ENCODE results near the gene PLGLB2. TPM values are rescaled to one million over a fixed set of nuclear protein-coding genes. Genes with fewer than 3 reads are reported as not detected.
"Not testable (repeated sequence)": the region's sequence is repeated elsewhere in the genome, so short reads cannot be mapped to it uniquely, and the experiment has no call there.

PLGLB2 gene
- 100 to 1,000 TPM; 293 to 562 (median 422) TPM for total RNA-seq
- long read RNA-seq, transcript PLGLB2-201 (4 exons, 1,173 nt) = major isoform, 231 of 260 reads
- long read RNA-seq, partial matches to known transcripts = 5 of 260 reads
- long read RNA-seq, other reads (novel, unspliced or antisense) = 17 of 260 reads

DNA sequence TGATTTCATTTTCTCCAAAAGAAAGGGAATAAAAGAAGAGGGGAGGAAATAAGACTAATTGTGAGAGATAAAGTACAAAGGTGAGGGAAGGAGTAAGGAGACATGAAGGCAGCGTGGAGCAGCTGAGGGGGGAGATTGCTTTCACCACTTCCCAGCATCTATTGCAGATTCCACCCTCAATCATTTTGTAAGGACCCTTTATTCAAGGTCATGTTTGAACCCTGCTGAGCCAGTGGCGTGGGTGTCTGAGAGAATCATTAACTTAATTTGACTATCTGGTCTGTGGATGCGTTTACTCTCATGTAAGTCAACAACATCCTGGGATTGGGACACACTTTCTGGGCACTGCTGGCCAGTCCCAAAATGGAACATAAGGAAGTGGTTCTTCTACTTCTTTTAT is at the start of gene PLGLB2:
PLGLB2 (plus strand) TSS at position 297 of the 400 bp plus-strand sequence; CDS start at position 364, 67 bp downstream.
- 22% methylated on average over 1 of the region's 3 CpGs for WGBS (ENCODE audit: insufficient coverage, low coverage, low lambda C conversion rate, missing lambda C conversion rate)
- peak; percentile 3 to 26 (median 14) for ATAC-seq
- intact Hi-C loops (cut with DNase I) = not testable (repeated sequence)

DNA sequence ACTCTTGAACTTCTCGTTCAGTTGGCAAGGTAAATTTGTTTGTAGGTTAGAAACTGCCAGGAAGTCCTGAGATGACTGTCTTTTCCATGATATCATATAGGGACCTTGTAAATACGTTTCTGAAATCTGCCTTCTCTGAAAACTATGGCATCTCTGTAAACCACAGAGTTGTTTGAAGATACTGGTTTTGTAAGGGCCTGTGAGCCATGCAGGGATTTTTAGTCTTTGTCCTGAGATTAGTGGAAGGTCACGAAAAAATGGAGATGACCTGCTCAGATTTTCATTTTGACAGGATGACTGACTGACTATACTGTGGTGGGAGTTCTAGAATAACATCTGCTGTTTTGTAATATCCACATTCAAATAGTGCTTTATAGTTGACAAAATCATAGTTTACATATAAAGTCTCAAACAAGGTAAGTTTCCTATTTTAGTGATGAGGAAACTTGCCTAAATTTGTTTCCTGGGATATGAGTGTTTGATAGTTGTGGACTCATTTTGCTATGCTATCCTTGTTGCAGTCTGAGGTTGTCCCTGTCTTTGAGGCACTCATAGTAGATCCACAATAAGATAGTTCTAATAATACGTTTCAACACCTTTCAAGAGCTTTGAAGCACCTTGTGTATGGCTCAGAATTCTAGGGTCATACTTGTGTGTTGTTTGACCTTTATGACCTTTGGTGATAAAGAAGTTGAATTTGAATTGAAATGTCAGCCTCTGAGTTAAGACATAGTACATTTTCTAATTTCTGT is 43.1 kb upstream of the PLGLB2 start:
- H3K4me3 ChIP-seq; H3K36me3 ChIP-seq; intact Hi-C loops (cut with DNase I); H3K27me3 ChIP-seq; H3K27ac ChIP-seq; ATAC-seq; H3K9me3 ChIP-seq; H3K4me1 ChIP-seq; DNase-seq: not testable (repeated sequence)
- 77% methylated on average over 2 of the region's 4 CpGs for WGBS (ENCODE audit: insufficient coverage, low coverage, low lambda C conversion rate, missing lambda C conversion rate)

More for the DNA sequence above, at the start of gene PLGLB2:
- Histone ChIP-seq H3K27ac (peak within 1 kb of the TSS in 2 of 3 donors; percentile 57 to 60), H3K4me3 (peak within 1 kb of the TSS in 2 of 3 donors; percentile 28 to 40)
- not testable (repeated sequence) for H3K27me3 ChIP-seq, H3K9me3 ChIP-seq, H3K4me1 ChIP-seq, H3K36me3 ChIP-seq
- DNase-seq = peak; percentile 25 to 64 (median 60)

DNA sequence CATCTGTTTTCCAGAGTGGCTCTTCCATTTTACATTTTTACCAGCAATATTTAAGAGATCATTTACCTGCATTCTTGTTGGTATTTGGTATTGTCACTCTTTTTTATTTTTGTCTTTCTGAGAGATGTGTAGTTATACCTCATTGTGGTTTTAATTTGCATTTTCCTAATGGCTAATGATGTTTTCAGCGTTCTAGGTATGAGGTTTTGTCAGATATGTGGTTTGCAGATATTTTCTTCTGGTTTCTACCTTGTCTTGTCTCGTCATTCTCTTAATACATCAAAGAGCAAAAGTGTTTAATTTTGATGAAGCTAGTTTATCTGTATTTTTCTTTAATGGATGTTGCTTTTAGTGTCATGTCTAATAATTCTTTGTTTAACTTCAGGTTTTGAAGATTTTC is 39.5 kb upstream of the PLGLB2 start:
- H3K36me3 ChIP-seq; H3K4me1 ChIP-seq; H3K9me3 ChIP-seq; H3K4me3 ChIP-seq; DNase-seq; H3K27ac ChIP-seq; ATAC-seq; H3K27me3 ChIP-seq; intact Hi-C loops (cut with DNase I): not testable (repeated sequence)
- 88% methylated on average over 2 of the region's 2 CpGs for WGBS (ENCODE audit: insufficient coverage, low coverage, low lambda C conversion rate, missing lambda C conversion rate)

DNA sequence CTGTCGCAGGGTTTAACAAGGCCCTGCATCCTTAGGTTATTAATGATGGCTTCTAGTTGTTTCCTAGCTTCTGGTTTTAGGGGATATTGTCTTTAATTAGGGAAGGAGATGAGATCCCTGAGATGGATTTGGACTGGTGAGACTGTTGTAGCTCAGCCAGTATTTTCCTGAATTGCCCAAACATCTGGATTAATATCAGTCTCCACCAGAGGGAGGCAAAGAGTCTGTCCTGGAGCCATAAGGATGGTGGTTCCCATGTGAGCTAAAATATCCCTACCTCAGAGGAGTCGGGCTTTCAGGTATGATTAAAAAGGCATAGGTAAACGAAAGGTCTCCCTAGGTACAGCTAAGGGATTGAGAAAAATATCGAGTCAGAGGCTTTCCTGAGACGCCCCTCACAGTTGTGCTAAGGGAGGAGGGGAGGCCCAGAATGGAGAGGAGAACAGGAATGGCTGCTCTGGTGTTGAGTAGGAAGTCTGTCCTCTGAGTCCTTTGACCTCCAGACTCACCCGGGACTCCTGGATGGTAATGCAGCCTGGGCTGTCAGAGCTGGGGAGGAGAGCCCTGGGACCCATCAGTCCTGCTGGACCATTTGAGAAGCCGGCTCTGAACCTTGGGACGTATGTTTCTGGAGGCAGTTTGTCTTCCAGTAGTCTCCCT is 19.8 kb upstream of the PLGLB2 start:
- intact Hi-C loops (cut with DNase I); H3K27me3 ChIP-seq; H3K4me1 ChIP-seq; H3K27ac ChIP-seq; H3K36me3 ChIP-seq; H3K4me3 ChIP-seq; H3K9me3 ChIP-seq; DNase-seq: not testable (repeated sequence)
- peak; percentile 82 to 86 (median 84) for ATAC-seq
- no CpG with 5 or more reads among the region's 8 CpGs for WGBS (ENCODE audit: insufficient coverage, low coverage, low lambda C conversion rate, missing lambda C conversion rate)

GRCh38 chr2:87740928-87741327 is 7.0 kb upstream of the PLGLB2 start:
- H3K27ac ChIP-seq; H3K4me1 ChIP-seq; intact Hi-C loops (cut with DNase I); ATAC-seq; H3K4me3 ChIP-seq; DNase-seq; H3K36me3 ChIP-seq; H3K27me3 ChIP-seq; H3K9me3 ChIP-seq: not testable (repeated sequence)

DNA sequence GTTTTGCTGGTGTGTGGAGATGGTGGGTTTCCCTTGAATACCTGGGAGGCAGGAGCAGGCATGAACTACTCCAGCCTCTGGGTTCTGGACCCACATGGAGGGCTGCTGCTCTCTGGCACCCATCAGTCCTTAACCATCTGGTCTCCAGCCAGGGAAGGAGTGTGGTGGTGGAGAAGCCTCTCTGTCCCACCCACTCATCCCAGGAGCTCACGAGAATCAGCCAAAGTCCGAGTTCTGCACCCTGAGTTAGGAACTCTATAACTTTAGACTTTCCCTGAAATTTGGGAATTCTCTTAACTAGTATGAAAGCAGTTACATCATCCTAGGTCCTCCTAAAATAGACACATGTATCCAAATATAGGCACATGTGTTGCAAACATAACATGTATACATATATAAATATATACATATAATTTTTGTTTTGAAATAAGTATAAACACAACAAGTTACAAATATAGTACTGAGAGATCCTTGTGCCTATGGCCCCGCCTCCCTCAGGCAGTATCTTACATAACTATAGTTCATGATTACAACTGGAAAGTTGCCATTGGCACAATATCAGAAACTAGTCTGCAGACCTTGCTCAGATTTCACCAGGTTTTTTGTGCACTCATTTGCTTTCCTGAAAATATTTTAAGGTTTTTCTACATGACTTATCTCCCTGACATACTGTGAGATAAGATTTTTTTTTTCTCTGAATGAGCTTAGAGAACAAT is 5.3 kb upstream of the PLGLB2 start:
- H3K4me3 ChIP-seq; H3K27me3 ChIP-seq; H3K27ac ChIP-seq; H3K36me3 ChIP-seq; DNase-seq; intact Hi-C loops (cut with DNase I); H3K4me1 ChIP-seq; H3K9me3 ChIP-seq: not testable (repeated sequence)
- ATAC-seq = peak; percentile 67 to 85 (median 78)
- WGBS (ENCODE audit: insufficient coverage, low coverage, low lambda C conversion rate, missing lambda C conversion rate) = no CpG with 5 or more reads among the region's 3 CpGs

GRCh38 chr2:87743638-87744037 is 4.2 kb upstream of the PLGLB2 start:
- ATAC-seq = peak; percentile 58 to 73 (median 66)
- no CpG with 5 or more reads among the region's 5 CpGs for WGBS (ENCODE audit: insufficient coverage, low coverage, low lambda C conversion rate, missing lambda C conversion rate)
- intact Hi-C loops (cut with DNase I); H3K4me3 ChIP-seq; DNase-seq; H3K4me1 ChIP-seq; H3K36me3 ChIP-seq; H3K9me3 ChIP-seq; H3K27ac ChIP-seq; H3K27me3 ChIP-seq: not testable (repeated sequence)

Data from right lobe of liver (tissue), 6 donors.